ENCODE results near the gene SH3BP4.

Gene SH3BP4

GRCh38 chr2:234940527-234940926 lies 11.3 kb upstream of the SH3BP4 start:
- no peak for TF ChIP-seq CTCF (IDR thresholded peaks at IDR 0.05; ENCODE audit: control insufficient read depth, extremely low read depth, insufficient read depth)
- no peak for DNase-seq (ENCODE audit: low read depth)

DNA sequence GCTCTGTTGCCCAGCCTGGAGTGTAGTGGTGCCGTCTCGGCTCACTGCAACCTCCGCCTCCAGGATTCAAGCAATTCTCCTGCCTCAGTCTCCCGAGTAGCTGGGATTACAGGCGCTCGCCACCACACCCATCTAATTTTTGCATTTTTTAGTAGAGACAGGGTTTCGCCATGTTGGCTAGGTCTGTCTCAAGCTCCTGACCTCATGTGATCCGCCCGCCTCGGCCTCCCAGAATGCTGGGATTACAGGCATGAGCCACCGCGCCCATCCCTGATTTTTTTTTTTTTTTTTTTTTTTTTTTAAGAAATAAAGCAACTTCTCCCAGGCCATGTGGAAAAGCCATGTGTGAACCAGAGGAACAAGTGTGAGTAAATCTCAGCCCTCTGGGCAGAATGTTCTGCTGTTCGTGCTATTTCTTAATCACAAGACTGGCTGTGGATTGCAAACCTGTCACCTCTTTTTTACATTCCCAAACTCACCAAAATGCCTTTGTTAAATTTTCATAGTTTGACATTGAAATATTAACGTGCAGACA lies 6.4 kb upstream of the SH3BP4 start:
- DNase-seq (ENCODE audit: low read depth), result no peak
- no peak for TF ChIP-seq CTCF (IDR thresholded peaks at IDR 0.05; ENCODE audit: control insufficient read depth, extremely low read depth, insufficient read depth)
- H3K4me3 ChIP-seq (ENCODE audit: low read depth, low read length), result no peak overlapping the region

More at GRCh38 chr2:234940527-234940926, 11.3 kb upstream of the SH3BP4 start:
- H3K4me3 ChIP-seq (ENCODE audit: low read depth, low read length), result no peak overlapping the region

DNA sequence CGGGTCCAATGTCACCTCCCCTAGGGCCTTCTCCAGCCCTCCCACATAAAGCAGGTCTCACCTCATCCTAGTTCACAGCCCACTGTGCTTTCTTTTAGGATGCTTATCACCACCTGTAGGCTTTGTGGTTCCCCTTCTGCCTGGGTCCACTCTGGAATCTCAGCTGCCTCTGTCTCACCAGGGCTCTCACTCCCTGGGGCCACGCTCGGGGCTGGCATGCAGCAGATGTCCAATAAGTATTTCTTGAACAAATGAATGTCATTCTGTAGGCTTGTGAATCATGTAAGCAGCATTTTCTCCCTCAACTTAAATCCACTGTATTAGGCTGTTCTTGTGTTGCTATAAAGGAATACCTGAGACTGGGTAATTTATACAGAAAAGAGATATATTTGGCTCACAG lies 4.3 kb upstream of the SH3BP4 start:
- H3K4me3 ChIP-seq (ENCODE audit: low read depth, low read length), result no peak overlapping the region
- no peak for TF ChIP-seq CTCF (IDR thresholded peaks at IDR 0.05; ENCODE audit: control insufficient read depth, extremely low read depth, insufficient read depth)
- no peak for DNase-seq (ENCODE audit: low read depth)

- H3K4me3 ChIP-seq (ENCODE audit: low read depth, low read length), result no peak overlapping the region
- TF ChIP-seq CTCF (IDR thresholded peaks at IDR 0.05; ENCODE audit: control insufficient read depth, extremely low read depth, insufficient read depth), result no peak
- DNase-seq (ENCODE audit: low read depth), result no peak
These were observed 1.9 kb upstream of the SH3BP4 start for GRCh38 chr2:234949762-234950434.

DNA sequence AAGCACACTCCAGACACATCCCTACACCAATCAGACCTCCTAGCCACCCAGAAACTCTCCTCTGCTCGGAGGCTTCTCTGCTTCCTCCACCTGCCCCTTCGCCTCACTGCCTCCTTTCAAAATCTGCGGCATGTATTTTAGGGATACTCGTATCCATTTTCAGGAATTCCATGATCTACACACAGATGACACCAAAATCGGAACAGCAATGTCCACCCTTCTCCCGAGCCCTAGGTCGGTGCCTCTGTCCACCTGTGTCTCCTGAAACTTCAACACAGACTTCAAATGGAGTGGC lies 1.4 kb upstream of the SH3BP4 start:
- no peak for TF ChIP-seq CTCF (IDR thresholded peaks at IDR 0.05; ENCODE audit: control insufficient read depth, extremely low read depth, insufficient read depth)
- H3K4me3 ChIP-seq (ENCODE audit: low read depth, low read length), result no peak overlapping the region

GRCh38 chr2:234950730-234951663 lies 820 bp upstream of the SH3BP4 start:
- no peak for DNase-seq (ENCODE audit: low read depth)
- peak overlapping the region; percentile 46 for H3K4me3 ChIP-seq (ENCODE audit: low read depth, low read length)
- no peak for TF ChIP-seq CTCF (IDR thresholded peaks at IDR 0.05; ENCODE audit: control insufficient read depth, extremely low read depth, insufficient read depth)

More for the DNA sequence above, 1.4 kb upstream of the SH3BP4 start:
- no peak for DNase-seq (ENCODE audit: low read depth)

All from LNCaP clone FGC (cell line).